ENCODE data around the gene AOC3.
"Not testable (repeated sequence)": the region's sequence is repeated elsewhere in the genome, so short reads cannot be mapped to it uniquely, and the experiment has no call there.

Gene AOC3

DNA sequence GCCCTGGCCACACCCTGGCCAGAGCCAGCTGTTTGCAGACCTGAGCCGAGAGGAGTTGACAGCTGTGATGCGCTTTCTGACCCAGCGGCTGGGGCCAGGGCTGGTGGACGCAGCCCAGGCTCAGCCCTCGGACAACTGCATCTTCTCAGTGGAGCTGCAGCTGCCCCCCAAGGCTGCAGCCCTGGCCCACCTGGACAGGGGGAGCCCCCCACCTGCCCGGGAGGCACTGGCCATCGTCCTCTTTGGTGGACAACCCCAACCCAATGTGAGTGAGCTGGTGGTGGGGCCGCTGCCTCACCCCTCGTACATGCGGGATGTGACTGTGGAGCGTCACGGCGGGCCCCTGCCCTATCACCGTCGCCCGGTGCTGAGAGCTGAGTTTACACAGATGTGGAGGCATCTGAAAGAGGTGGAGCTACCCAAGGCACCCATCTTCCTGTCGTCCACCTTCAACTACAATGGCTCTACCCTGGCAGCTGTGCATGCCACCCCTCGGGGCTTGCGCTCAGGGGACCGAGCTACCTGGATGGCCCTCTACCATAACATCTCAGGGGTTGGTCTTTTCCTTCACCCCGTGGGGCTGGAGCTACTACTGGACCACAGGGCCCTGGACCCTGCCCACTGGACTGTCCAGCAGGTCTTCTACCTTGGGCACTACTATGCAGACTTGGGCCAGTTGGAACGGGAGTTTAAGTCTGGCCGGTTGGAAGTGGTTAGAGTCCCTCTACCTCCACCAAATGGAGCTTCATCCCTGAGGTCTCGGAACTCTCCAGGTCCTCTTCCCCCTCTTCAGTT lies 6.0 kb upstream of the AOC3 start:
- no peak for DNase-seq

DNA sequence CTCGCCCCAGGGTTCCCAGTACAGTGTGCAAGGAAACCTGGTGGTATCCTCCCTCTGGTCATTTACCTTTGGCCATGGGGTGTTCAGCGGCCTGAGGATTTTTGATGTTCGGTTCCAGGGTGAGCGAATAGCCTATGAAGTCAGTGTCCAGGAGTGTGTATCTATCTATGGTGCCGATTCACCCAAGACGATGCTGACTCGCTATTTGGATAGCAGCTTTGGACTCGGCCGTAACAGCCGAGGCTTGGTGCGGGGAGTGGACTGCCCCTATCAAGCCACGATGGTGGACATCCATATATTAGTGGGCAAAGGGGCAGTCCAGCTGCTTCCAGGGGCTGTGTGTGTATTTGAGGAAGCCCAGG lies 5.5 kb upstream of the AOC3 start:
- DNase-seq: no peak

DNA sequence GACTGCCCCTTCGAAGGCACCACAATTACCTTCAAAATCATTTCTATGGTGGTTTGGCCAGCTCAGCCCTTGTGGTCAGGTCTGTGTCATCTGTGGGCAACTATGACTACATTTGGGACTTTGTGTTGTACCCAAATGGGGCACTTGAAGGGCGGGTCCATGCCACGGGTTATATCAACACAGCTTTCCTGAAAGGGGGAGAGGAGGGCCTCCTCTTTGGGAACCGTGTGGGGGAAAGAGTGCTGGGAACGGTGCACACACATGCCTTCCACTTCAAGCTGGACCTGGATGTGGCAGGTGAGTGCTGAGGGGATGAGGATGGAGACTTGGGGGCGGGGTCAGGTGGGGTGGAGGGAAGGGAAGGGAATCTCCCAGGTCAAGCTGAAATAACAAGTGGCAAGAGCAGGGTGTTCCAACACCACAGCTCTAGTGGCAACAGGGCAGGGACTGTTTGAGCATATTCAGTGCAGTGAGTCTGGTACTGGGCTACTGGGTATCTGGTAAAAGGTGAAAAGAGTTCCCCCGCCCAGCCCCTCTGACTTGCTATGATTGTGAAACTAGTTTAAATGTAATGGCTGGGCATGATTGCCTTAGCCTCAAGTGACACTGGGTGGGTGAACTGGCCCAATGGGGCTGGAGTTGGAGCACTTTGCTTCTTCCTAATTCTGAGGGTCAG lies 4.9 kb upstream of the AOC3 start:
- no peak for DNase-seq

DNA sequence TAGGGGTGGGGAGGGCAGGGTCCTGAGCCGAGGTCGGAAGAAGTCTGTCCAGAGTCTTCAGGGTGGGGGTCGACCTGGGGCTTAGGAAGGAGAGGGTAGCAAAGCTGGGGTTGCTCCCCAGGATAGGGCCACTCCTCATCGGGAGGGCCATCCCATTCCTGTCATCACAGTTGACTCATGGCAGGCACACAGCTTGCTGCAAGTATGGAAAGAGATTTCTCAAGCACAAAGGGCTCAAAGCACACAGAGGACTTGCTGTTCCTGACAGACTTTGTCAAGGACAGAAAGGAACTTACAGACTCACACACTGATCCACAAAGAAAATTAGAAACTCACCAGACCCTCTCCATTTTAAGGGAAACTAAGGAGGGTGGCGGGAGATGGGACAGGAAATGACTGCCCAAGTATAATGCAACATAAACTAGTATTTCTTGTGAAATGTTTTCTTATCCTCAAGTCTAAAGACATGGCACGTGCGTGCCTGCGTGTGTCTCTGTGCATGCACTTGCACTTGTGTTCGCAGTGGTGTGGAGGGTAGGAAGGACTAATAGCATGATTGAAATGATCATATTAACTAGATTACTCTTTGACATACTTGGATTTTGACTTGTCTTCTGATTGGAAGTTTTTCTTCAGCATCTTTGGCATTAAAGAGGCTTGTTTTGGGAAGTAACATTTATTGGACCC lies 4.3 kb upstream of the AOC3 start:
- no peak for DNase-seq

DNA sequence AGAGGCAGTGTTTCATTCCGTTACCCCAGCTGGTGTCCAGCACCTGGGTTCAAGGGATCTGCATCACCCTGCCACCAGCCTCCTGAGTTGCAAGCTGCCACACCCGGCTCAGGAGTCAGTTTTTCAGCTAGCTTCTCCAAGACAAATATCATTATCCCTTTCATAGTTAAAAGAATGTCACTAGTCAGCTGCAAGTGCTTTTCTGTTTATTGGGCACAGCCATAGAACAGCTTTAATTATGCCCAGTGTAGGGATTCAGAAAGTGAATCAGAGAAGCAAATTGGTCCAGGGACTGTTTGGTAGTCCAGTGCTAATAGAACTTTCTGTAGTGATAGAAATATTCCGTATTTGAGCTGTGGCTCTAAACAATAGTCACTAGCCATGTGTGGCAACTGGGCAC lies 2.9 kb upstream of the AOC3 start:
- no peak for DNase-seq

DNA sequence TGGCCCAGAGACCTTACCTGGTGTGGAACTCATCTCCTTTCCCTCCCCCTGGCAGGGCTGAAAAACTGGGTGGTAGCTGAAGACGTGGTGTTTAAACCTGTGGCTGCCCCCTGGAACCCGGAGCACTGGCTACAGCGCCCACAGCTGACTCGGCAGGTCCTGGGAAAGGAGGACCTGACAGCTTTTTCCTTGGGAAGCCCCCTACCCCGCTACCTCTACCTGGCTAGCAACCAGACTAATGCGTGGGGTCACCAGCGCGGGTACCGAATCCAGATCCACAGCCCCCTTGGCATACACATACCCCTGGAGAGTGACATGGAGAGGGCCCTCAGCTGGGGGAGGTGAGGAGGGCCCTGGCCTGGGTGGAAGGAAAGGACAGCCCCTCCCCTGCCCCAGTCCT lies 2.0 kb upstream of the AOC3 start:
- no peak for DNase-seq

DNA sequence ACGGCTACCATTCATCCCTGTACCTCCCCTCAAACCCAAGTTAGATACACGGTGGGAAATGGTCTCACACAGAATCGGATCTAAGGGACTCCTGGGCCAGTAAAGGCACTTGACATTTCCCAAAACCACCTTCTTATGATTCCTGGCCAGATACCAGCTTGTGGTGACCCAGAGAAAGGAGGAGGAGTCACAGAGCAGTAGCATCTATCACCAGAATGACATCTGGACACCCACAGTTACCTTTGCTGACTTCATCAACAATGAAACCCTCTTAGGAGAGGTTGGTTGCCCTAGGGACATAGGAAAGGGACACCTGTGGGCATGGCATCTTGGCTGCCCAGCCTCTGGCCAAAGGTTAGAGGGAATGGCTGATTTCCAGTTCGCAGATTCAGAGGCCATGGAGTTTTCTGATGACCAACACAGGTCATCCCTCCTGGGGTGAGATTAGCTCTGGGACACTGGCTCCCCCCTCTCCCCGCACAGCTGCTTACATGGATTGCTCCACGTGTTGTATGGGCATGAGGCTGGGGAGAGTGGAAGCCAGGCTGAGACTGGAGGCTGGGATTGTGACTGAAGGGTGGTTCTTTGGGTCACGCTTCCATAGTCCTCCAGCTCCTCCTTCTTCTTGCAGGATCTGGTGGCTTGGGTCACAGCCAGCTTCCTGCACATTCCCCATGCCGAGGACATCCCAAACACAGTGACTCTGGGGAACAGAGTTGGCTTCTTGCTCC lies 1.4 kb upstream of the AOC3 start:
- DNase-seq: no peak

DNA sequence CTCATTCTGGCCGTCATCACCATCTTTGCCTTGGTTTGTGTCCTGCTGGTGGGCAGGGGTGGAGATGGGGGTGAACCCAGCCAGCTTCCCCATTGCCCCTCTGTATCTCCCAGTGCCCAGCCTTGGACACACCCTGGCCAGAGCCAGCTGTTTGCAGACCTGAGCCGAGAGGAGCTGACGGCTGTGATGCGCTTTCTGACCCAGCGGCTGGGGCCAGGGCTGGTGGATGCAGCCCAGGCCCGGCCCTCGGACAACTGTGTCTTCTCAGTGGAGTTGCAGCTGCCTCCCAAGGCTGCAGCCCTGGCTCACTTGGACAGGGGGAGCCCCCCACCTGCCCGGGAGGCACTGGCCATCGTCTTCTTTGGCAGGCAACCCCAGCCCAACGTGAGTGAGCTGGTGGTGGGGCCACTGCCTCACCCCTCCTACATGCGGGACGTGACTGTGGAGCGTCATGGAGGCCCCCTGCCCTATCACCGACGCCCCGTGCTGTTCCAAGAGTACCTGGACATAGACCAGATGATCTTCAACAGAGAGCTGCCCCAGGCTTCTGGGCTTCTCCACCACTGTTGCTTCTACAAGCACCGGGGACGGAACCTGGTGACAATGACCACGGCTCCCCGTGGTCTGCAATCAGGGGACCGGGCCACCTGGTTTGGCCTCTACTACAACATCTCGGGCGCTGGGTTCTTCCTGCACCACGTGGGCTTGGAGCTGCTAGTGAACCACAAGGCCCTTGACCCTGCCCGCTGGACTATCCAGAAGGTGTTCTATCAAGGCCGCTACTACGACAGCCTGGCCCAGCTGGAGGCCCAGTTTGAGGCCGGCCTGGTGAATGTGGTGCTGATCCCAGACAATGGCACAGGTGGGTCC lies 607 bp downstream of the AOC3 start:
- not testable (repeated sequence) for DNase-seq

DNA sequence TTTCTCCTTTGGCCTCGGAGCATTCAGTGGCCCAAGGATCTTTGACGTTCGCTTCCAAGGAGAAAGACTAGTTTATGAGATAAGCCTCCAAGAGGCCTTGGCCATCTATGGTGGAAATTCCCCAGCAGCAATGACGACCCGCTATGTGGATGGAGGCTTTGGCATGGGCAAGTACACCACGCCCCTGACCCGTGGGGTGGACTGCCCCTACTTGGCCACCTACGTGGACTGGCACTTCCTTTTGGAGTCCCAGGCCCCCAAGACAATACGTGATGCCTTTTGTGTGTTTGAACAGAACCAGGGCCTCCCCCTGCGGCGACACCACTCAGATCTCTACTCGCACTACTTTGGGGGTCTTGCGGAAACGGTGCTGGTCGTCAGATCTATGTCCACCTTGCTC lies 1.4 kb downstream of the AOC3 start:
- no peak for DNase-seq

DNA sequence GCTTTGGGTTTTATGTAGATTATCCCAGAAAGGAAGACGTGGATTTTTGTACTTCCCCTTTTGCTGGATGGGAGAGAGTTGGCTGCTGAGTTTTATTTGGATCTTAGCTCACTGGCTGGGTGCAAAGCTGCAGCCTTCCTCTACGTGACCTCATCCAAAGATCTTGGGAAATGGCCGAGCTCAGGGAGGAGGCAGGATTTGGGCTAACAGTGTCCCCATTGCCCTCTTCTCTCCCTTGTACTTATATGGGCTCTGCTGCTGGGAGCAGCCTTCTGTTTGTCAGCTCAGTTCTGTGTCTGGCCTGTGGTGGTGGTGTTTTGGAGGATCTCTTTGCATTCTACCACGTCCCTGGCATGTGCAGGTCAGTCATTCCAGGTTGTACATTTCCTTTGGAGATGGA lies 2.0 kb downstream of the AOC3 start:
- DNase-seq: no peak

DNA sequence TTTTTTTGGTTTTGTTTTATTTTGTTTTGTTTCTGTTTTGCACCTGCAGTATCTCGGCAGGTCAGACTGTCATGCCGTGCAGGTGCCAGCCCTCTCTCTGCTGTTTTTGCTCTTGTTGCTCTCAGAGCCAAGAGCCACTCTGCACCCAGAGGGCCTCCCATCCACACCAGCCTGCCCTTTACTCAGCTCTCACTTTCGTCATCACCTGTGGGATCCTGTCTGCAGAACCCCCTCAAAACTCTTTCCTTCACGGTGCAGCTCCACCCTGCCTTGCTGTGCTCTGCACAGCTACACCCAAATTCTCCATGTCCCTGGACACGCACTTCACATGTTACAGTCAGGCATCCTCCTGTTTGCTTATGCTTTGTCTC lies 2.6 kb downstream of the AOC3 start:
- DNase-seq: no peak

DNA sequence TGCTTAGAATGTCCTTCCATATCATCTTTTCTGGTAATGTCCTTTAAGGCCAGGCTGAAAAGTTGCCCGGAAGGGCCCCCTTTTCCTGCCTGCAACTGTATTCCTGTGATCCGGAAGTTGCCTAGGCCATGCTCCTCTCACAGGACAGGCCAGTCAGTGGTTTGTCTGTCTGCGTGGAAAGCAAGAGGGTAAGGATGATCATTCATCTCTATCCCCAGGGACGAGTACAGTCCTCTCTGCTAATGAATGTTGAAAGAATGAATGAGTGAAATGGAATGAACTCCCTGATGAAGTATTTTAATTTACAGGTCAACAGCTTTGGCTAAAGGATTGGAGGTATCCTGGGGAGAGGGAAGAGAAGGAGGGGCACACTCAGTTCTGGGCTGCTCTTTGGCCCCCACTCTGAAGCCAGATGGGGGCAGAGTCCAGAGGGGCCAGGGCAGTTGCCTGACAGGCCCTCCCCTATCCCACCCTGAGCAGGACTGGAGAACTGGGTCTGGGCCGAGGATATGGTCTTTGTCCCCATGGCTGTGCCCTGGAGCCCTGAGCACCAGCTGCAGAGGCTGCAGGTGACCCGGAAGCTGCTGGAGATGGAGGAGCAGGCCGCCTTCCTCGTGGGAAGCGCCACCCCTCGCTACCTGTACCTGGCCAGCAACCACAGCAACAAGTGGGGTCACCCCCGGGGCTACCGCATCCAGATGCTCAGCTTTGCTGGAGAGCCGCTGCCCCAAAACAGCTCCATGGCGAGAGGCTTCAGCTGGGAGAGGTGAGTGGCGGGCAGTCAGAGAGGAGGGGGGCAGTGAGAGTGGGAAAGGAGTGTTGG lies 3.2 kb downstream of the AOC3 start:
- DNase-seq: no peak

DNA sequence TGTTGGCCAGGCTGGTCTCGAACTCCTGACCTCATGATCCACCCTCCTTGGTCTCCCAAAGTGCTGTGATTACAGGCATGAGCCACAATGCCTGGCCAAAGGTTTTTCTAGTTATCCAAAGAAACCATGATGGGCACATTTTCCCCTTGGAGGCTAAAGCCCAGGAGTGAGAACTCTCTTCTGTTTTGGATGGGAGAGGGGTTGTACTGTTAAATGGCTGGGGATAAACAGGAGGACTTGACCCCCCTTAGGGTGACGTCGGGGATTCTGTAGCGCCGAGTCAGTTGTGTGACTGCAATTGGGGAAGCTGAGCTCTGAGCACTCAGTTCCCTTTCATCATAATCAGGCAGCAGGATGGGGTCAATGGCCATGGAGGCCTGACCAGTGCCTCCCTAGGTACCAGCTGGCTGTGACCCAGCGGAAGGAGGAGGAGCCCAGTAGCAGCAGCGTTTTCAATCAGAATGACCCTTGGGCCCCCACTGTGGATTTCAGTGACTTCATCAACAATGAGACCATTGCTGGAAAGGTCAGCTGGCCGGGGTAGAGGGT lies 4.1 kb downstream of the AOC3 start:
- peak in 1 of 2 donors; percentile 19 for DNase-seq

DNA sequence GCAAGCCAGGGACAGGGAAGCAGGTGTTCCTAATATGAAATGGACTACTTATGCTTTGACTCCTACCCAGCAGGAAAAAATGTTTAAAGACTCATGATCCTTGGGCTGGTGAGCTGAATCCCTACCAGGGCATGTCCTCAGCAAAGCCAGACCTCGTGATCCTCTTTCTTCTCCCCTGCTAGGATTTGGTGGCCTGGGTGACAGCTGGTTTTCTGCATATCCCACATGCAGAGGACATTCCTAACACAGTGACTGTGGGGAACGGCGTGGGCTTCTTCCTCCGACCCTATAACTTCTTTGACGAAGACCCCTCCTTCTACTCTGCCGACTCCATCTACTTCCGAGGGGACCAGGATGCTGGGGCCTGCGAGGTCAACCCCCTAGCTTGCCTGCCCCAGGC lies 5.1 kb downstream of the AOC3 start:
- not testable (repeated sequence) for DNase-seq

DNA sequence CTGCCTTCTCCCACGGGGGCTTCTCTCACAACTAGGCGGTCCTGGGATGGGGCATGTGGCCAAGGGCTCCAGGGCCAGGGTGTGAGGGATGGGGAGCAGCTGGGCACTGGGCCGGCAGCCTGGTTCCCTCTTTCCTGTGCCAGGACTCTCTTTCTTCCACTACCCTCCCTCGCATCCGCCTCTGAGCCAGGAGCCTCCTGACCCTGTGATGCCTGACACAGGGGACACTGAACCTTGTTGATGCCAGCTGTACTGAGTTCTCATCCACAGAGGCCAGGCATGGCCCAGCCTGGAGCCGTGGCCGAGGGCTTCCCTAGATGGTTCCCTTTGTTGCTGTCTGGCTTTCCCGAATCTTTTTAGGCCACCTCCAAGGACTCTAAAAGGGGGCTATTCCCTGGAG lies 5.5 kb downstream of the AOC3 start:
- not testable (repeated sequence) for DNase-seq

DNA sequence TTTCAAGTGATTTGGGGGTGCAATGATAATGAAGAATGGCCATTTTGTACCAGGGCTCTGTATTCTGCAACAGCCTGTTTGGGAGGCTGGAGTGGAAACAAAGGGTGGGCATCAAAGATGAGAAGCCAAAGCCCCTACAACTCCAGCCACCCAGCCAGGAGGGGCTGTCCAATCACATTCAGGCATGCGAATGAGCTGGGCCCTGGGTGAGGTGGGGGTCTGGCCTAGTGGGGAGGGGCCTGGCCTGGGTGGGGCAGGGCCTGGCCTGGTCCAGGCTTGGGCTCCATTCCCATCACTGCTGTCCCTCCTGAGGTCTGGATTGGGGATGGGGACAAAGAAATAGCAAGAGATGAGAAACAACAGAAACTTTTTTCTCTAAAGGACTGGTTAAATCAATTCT lies 6.4 kb downstream of the AOC3 start:
- no peak for DNase-seq

DNA sequence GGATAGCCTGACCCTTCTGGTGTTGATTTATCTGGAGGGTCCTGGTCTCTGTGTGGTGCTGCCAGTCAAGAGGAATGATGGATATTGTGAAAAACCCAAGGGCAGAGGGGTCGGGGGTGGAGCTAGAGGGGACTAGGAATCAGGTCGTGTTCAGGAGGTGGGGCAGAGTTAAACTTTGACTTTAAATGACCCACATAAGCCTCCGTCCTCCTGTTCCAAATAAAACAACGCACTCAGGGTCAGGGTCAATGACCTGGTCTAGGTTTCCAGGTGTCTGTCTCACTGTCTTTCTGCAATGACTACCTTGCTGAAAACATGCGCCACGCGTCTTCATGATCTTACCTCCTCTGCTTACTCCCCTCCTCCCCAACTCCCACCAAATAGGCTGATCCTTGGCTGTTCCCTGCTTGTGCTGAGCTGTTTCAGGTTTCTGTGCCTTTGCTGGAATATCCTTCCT lies 14.7 kb downstream of the AOC3 start:
- DNase-seq: no peak

DNA sequence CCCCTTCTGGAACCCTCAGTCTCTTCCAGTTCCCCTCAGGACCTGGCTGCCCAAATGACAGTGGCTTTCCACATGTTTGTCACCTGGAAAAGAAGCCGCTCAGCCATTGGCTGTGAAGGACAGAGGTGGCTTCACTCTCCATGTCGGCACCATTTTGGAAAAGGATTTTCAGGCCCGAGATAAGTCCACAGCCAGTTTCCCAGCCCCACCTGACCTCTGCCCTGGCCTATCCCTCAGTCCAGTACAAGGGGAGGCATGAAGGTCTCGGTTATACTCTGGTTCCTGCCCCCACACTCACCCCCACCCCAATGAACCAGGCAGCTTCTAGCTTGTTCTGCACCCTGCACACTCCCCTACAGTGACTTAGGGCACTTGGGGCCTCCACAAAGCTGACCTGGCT lies 15.2 kb downstream of the AOC3 start:
- DNase-seq: no peak

DNA sequence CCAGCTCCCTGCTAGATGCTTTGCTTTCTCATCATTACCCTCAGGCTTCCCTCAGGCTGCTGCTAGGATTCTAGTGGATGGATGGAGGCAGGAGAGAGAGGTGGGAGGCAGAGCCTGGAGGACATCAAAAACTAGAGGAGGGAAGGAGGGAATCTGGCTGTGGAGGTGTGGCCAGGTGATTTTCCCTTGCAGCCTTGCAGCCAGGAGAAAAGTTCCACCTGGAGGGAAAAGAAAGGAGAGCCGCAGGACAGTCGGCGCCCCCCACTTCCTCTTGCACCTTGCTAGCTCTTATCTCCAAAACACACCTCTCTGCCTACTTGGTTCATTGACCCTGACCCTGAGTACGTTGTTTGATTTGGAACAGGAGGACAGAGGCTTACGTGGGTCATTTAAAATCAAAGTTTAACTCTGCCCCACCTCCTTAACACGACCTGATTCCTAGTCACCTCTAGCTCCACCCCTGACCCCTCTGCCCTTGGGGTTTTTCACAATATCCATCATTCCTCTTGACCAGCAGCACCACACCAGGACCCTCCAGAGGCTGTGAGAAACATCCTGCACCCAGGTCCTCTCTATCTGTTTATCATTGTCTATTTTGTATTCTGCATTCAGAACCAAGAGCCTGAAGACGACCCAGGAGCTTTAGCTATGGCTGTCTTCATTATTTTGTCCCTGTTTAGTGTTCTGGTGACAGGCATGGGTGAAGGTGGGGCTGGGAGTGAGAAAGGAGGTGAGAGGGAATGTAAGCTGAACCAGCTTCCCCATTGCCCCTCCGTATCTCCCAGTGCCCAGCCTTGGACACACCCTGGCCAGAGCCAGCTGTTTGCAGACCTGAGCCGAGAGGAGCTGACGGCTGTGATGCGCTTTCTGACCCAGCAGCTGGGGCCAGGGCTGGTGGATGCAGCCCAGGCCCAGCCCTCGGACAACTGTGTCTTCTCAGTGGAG lies 15.9 kb downstream of the AOC3 start:
- no peak for DNase-seq

DNA sequence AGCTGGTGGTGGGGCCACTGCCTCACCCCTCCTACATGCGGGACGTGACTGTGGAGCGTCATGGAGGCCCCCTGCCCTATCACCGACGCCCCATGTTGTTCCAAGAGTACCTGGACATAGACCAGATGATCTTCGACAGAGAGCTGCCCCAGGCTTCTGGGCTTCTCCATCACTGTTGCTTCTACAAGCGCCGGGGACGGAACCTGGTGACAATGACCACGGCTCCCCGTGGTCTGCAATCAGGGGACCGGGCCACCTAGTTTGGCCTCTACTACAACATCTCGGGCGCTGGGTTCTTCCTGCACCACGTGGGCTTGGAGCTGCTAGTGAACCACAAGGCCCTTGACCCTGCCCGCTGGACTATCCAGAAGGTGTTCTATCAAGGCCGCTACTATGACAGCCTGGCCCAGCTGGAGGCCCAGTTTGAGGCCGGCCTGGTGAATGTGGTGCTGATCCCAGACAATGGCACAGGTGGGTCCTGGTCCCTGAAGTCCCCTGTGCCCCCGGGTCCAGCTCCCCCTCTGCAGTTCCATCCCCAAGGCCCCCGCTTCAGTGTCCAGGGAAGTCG lies 16.8 kb downstream of the AOC3 start:
- not testable (repeated sequence) for DNase-seq
